Glutamatergic neuron (in vitro differentiated cells): ENCODE measurements around the gene POLN. TPM values are rescaled to one million over a fixed set of nuclear protein-coding genes. Genes with fewer than 3 reads are reported as not detected.

Experiments used
- DNase-seq: peaks from one replicate; pipeline ENCODE4 v3.0.0; 2022
- H3K27ac Mint-ChIP-seq: one replicate; pipeline ENCODE4 v1.8.0; 2020; ENCODE audit warnings: mild to moderate bottlenecking, mixed read lengths, inconsistent platforms; ENCODE audit not compliant: unreplicated experiment
- H3K27me3 Mint-ChIP-seq: one replicate; pipeline ENCODE4 v1.8.0; 2020; ENCODE audit warnings: mild to moderate bottlenecking, moderate library complexity, mixed read lengths, inconsistent platforms; ENCODE audit not compliant: unreplicated experiment
- H3K36me3 Mint-ChIP-seq: one replicate; pipeline ENCODE4 v1.8.0; 2020; ENCODE audit warnings: mild to moderate bottlenecking, mixed read lengths, inconsistent platforms; ENCODE audit not compliant: unreplicated experiment
- H3K4me1 Mint-ChIP-seq: one replicate; pipeline ENCODE4 v1.8.0; 2020; ENCODE audit warnings: mild to moderate bottlenecking, low read depth, mixed read lengths, inconsistent platforms; ENCODE audit not compliant: unreplicated experiment
- H3K4me3 Mint-ChIP-seq: one replicate; pipeline ENCODE4 v1.8.0; 2020; ENCODE audit warnings: mild to moderate bottlenecking, mixed read lengths, inconsistent platforms; ENCODE audit not compliant: unreplicated experiment
- H3K9me3 Mint-ChIP-seq: one replicate; pipeline ENCODE4 v1.8.0; 2020; ENCODE audit warnings: mild to moderate bottlenecking, moderate library complexity, mixed read lengths, inconsistent platforms; ENCODE audit not compliant: unreplicated experiment
- CTCF ChIP-seq: fragments of 200-600 bp; sonication (generic); IDR thresholded peaks from one replicate; pipeline ENCODE4 v1.5.0; 2021; ENCODE audit not compliant: partially characterized antibody, unreplicated experiment
- total RNA-seq: library from RNA; stranded (reverse); fragmentation: NEBNext Ultra II Directional; extraction: Animal tissue kit (Norgen Biotek cat#: 25700); gene quantifications from one replicate; pipeline ENCODE4 v1.2.1, GENCODE V29; 2021; ENCODE audit not compliant: unreplicated experiment

POLN gene
- total RNA-seq, 1 donor from 2014 or later = 6.8 TPM

DNA sequence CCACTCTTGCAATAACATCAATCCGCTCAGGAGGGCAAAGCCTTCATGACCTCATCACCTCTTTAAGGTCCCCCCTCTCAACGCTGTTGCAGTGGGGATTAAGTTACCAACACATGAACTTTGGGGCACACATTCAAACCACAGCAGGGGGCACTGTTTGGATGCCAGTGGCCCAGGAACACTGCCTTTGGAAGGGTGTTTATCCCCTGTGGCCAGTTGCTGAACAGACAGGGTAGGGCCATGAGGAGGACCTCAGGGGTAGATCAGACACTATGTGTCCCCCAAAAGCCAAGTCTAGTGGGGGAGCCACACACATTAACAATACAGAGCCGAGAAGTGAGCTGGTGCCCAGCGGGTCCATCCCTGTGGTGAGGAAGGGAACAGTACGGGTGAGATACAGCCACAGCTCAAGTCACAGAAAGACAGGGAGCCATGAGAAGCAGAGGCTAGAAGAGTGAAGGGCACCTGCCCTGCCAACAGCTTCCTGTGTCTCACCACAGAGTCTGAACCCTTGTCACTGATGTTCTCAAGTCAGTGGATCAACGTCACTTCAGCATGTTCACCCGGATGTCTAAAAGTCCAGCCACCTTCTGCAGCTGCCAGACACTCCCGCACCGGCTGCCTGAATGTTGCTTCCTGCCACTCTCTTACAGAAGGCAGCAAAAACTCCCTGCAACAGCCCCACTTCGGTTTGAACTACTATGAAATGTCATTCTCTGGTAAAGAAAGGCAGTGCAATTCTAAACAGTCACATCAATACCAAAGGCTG, 39.8 kb upstream of the POLN start:
- TF ChIP-seq CTCF = no peak
- peak; percentile 7 for DNase-seq
- H3K36me3 Mint-ChIP-seq = no peaks in the 10 kb centered on the region
- no peak overlapping the region for H3K4me3 Mint-ChIP-seq
- H3K27ac Mint-ChIP-seq = no peak overlapping the region
- peaks cover 9% of the 10 kb centered on the region for H3K4me1 Mint-ChIP-seq
- H3K9me3 Mint-ChIP-seq = peaks cover 4% of the 10 kb centered on the region
- peaks cover 2% of the 10 kb centered on the region for H3K27me3 Mint-ChIP-seq

GRCh38 chr4:2280531-2281300, 38.8 kb upstream of the POLN start:
- no peak for TF ChIP-seq CTCF
- peaks cover 4% of the 10 kb centered on the region for H3K9me3 Mint-ChIP-seq
- no peak overlapping the region for H3K4me3 Mint-ChIP-seq
- H3K4me1 Mint-ChIP-seq = peaks cover 2% of the 10 kb centered on the region
- no peaks in the 10 kb centered on the region for H3K36me3 Mint-ChIP-seq
- H3K27ac Mint-ChIP-seq = no peak overlapping the region
- H3K27me3 Mint-ChIP-seq = peaks cover 2% of the 10 kb centered on the region
- DNase-seq = peak; percentile 9

GRCh38 chr4:2277956-2278355, 36.0 kb upstream of the POLN start:
- peaks cover 2% of the 10 kb centered on the region for H3K9me3 Mint-ChIP-seq
- H3K27me3 Mint-ChIP-seq = no peaks in the 10 kb centered on the region
- no peak for DNase-seq
- no peak overlapping the region for H3K27ac Mint-ChIP-seq
- H3K36me3 Mint-ChIP-seq = no peaks in the 10 kb centered on the region
- TF ChIP-seq CTCF = no peak
- no peaks in the 10 kb centered on the region for H3K4me1 Mint-ChIP-seq
- no peak overlapping the region for H3K4me3 Mint-ChIP-seq

GRCh38 chr4:2276581-2277325, 34.8 kb upstream of the POLN start:
- H3K9me3 Mint-ChIP-seq = peaks cover 2% of the 10 kb centered on the region
- no peaks in the 10 kb centered on the region for H3K4me1 Mint-ChIP-seq
- DNase-seq = peak; percentile 6
- no peak overlapping the region for H3K27ac Mint-ChIP-seq
- H3K36me3 Mint-ChIP-seq = no peaks in the 10 kb centered on the region
- H3K27me3 Mint-ChIP-seq = no peaks in the 10 kb centered on the region
- no peak overlapping the region for H3K4me3 Mint-ChIP-seq
- TF ChIP-seq CTCF = no peak
